BLaER1 (cell line): ENCODE data around the gene C1QTNF5.

Experiments used
- H3K27ac ChIP-seq: shearing (Covaris generic); formaldehyde crosslinking; 2 replicates; pipeline ENCODE4 v1.8.1; 2022
- H3K27me3 ChIP-seq: shearing (Covaris generic); formaldehyde crosslinking; 2 replicates; pipeline ENCODE4 v1.8.1; 2022
- H3K36me3 ChIP-seq: shearing (Covaris generic); formaldehyde crosslinking; 2 replicates; pipeline ENCODE4 v1.8.1; 2022
- H3K4me1 ChIP-seq: shearing (Covaris generic); formaldehyde crosslinking; 2 replicates; pipeline ENCODE4 v1.8.1; 2022
- H3K4me2 ChIP-seq: shearing (Covaris generic); formaldehyde crosslinking; 2 replicates; pipeline ENCODE4 v1.8.1; 2022
- H3K4me3 ChIP-seq: shearing (Covaris generic); formaldehyde crosslinking; 2 replicates; pipeline ENCODE4 v1.8.1; 2022
- H3K9ac ChIP-seq: shearing (Covaris generic); formaldehyde crosslinking; 2 replicates; pipeline ENCODE4 v1.8.1; 2022
- H3K9me3 ChIP-seq: shearing (Covaris generic); formaldehyde crosslinking; 2 replicates; pipeline ENCODE4 v1.8.1; 2022
- H4K20me1 ChIP-seq: shearing (Covaris generic); formaldehyde crosslinking; 2 replicates; pipeline ENCODE4 v1.8.1; 2022
- Cebpa-rat ChIP-seq: shearing (Covaris generic); IDR thresholded peaks from 2 replicates; pipeline ENCODE4 v1.8.1; 2022

C1QTNF5 gene

DNA sequence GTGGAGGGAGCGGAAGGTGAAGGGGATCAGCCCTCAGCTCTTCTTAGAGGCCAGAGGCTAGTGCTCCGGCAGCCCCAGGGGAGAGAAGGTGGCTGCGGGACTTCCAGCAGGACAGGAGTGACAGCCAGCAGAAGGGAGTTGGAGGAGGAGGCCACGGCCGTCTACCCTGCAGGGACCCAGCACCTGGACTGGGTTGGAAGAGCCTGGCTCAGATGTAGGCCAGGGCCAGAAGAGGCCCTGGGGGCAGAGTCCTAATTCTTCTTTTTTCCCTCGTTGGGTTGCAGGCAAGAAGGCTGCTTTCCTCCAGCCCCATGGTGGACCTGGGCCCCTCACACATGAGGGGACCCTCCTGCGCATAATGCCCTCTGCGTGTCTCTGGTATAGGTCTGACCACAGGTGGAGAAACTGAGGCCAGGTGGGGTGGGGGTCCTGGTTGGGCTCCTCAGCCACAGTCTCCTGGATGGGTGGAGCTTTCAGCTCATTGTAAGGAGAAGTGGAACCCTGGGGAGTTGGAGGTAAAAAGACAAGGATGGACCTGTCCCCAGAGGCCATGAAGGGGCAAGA is 21.5 kb downstream of the C1QTNF5 start:
- H3K27ac ChIP-seq, result peak overlapping the region; percentile 89
- H3K9me3 ChIP-seq, result no peaks in the 10 kb centered on the region
- H3K4me3 ChIP-seq, result peak overlapping the region; percentile 80
- H3K27me3 ChIP-seq, result no peaks in the 10 kb centered on the region
- peaks cover 90% of the 10 kb centered on the region for H3K4me1 ChIP-seq
- no peak for TF ChIP-seq Cebpa-rat
- H3K4me2 ChIP-seq, result peak overlapping the region; percentile 99
- H3K36me3 ChIP-seq, result peaks cover 9% of the 10 kb centered on the region
- H3K9ac ChIP-seq, result peak overlapping the region; percentile 72
- peaks cover 24% of the 10 kb centered on the region for H4K20me1 ChIP-seq

DNA sequence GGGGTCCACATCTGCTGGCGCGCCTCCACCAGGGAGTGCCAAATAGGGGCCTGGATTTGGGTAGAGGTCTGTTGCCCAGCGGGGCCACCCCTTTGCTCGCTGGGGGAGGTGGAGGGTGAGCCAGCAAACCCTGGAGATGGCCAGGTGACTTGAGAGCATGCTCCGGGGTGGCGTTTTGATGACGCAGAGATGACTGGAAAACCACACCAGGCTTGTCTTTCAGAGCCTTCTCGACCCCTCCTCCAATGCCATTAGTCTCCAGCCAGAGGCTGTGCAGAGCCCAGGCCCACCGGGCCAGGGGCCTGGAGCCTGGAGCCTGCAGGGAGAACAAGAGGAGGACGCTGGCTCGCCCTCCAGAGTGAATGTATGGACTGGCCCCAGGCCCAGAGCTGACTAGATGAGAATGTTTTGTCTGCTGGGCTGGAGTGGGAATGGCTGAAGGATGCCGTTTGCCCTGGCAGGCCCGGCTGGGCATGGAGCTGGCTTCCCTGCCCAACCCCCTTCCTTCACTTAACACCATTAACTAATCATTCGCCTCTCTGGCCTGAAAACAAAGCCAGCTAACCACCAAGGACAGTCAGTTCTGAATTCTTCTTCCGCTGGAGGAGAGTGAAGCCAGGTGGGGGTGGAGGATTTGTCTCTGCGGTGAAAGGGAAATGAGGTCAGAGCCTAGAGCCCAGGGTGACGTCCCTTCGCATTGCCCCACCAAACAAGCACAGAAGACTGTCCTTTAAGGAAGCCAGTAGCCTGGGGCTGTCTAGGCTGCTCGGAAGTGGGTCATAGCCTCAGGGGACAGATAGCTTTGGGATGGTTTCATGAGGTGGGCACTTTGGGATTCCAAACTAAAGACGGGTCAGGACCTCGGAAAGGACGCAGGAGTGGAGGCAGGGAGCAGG is 22.2 kb downstream of the C1QTNF5 start:
- H3K27me3 ChIP-seq, result no peaks in the 10 kb centered on the region
- TF ChIP-seq Cebpa-rat, result no peak
- peaks cover 16% of the 10 kb centered on the region for H3K36me3 ChIP-seq
- peaks cover 31% of the 10 kb centered on the region for H4K20me1 ChIP-seq
- peak overlapping the region; percentile 89 for H3K27ac ChIP-seq
- H3K4me2 ChIP-seq, result peak overlapping the region; percentile 99
- H3K4me1 ChIP-seq, result peaks cover 85% of the 10 kb centered on the region
- peak overlapping the region; percentile 72 for H3K9ac ChIP-seq
- no peaks in the 10 kb centered on the region for H3K9me3 ChIP-seq
- peak overlapping the region; percentile 80 for H3K4me3 ChIP-seq

DNA sequence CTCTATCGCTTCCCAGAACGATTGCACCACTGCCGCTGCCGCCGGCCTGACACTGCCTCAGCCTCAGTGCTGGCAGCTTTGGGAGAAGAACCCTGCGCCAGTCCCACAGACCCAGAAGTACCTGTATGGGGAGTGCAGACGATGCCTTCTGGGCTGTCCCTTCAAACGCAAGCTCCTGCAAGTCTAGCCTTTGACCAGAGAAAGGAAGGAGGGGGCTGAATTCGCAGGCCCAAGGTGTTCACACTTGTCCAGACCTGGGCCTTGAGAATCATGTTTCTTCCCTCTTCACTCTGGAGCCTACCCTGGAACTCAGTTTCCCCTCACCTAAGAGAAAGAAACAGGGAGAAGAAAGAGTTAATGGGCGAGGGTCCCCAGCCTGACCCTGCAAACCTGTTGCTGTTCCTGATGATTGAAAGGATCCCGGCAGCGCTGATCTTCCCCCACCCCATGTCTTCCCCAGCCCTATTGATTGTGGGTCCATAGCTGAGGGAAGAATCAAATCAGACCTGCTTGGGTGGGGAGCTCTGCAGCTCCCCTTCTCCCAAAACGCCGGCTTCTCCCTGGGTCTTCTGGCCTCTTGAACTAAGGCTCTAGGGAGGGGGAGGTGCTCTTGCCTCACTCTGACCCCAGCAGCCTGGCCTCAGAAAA is 23.0 kb downstream of the C1QTNF5 start:
- peak overlapping the region; percentile 80 for H3K4me3 ChIP-seq
- peak overlapping the region; percentile 99 for H3K4me2 ChIP-seq
- peak overlapping the region; percentile 72 for H3K9ac ChIP-seq
- peak; percentile 49; the same call in 1 of the 2 replicates for TF ChIP-seq Cebpa-rat
- H3K4me1 ChIP-seq, result peaks cover 77% of the 10 kb centered on the region
- peaks cover 39% of the 10 kb centered on the region for H4K20me1 ChIP-seq
- H3K9me3 ChIP-seq, result no peaks in the 10 kb centered on the region
- peaks cover 24% of the 10 kb centered on the region for H3K36me3 ChIP-seq
- H3K27me3 ChIP-seq, result no peaks in the 10 kb centered on the region
- peak overlapping the region; percentile 89 for H3K27ac ChIP-seq

DNA sequence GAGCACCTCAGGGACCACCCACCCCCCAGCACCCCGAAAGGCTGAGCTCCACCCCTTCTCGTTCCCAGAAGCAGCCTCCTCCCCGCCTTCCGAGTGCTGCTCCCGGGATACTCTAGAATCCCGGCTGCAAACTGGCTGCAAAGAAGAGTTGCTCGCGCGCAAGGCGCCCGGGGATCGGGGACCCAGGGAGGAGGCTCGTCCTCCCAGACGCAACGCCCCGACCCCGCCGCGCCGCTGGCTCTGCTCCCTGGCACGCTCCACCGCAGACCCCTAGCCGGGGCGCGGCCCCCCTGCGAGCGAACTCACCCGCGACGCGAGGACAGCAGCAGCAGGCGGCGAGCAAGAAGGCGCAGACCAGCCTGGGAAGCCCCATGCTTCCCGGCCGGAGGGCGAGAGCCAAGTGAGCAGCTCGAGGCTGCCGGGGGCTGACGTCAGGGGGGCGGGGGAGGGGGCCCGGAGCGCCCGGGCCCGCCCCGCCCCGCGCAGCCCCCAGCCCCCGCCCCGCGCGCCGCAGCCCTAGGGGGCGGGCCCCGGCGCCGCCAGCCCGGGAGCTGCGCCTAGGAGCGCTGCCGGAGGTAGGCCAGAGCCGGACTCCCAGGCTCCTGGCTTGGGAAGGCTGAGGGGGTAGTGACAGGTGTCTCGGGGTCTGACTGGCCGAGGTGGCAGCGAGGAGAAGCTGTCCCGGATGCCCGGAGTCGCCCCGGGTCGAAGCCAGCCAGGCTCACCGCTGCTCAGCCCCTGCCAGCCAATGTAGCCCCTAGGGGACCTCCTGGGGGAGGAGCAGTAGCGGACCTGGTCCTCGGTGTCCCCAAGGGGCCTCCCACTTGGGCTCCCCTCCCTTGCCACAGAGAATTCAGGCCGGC is 23.7 kb downstream of the C1QTNF5 start, which contains the start of gene MCAM:
Gene MCAM, minus strand, starts transcription at position 402 of the 863 bp plus-strand sequence. Its CDS starts 29 bp downstream, at position 373.
- TF ChIP-seq Cebpa-rat, result no peak
- Histone ChIP-seq H3K4me2 (peak within 1 kb of the TSS; percentile 99), H3K4me3 (peak within 1 kb of the TSS; percentile 80), H3K4me1 (peaks cover 69% of the 10 kb centered on the region), H4K20me1 (peaks cover 45% of the 10 kb centered on the region), H3K27ac (peak within 1 kb of the TSS; percentile 89), H3K9ac (peak within 1 kb of the TSS; percentile 89), H3K9me3 (no peaks in the 10 kb centered on the region), H3K36me3 (peaks cover 31% of the 10 kb centered on the region), H3K27me3 (no peaks in the 10 kb centered on the region)

DNA sequence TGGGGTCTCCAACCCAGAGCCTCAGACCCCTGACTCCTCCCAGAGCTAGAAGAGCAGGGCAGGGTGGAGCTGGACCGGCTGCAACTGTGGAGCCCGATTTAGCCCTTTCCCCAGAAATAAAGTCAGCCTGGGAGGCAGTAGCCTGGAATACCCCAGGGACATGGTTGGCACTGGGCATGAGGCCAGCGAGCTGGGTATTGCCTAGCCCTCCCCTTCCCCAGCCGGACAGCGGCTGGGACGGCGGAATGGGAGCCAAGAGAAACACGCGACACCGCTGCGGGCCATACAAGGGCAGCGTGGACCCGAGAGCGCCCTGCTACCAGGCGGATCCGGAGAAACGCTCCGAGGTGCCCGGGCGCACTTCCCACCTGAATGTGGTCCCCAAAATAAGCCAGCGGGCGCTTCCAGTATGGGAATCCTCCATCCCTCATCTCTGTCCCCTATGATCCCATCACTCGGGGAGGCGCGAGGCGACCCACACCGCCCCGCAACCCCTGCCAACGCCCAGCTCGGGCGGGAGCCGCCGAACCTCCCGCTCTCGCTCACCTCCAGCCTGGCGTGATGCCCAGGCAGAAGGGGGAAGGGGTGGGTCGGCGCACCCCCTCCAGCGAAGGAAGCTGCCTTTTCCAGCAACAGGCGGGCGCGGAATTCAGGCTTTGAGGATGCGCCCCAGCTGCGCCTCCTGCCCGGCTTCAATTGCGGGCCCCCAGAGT is 24.5 kb downstream of the C1QTNF5 start:
- Histone ChIP-seq H3K36me3 (peaks cover 39% of the 10 kb centered on the region), H3K9me3 (no peaks in the 10 kb centered on the region), H3K4me1 (peaks cover 62% of the 10 kb centered on the region), H3K9ac (peak overlapping the region; percentile 89), H3K27ac (peak overlapping the region; percentile 87), H3K4me3 (peak overlapping the region; percentile 80), H3K27me3 (no peaks in the 10 kb centered on the region), H3K4me2 (peak overlapping the region; percentile 99), H4K20me1 (peaks cover 45% of the 10 kb centered on the region)
- TF ChIP-seq Cebpa-rat, result no peak

DNA sequence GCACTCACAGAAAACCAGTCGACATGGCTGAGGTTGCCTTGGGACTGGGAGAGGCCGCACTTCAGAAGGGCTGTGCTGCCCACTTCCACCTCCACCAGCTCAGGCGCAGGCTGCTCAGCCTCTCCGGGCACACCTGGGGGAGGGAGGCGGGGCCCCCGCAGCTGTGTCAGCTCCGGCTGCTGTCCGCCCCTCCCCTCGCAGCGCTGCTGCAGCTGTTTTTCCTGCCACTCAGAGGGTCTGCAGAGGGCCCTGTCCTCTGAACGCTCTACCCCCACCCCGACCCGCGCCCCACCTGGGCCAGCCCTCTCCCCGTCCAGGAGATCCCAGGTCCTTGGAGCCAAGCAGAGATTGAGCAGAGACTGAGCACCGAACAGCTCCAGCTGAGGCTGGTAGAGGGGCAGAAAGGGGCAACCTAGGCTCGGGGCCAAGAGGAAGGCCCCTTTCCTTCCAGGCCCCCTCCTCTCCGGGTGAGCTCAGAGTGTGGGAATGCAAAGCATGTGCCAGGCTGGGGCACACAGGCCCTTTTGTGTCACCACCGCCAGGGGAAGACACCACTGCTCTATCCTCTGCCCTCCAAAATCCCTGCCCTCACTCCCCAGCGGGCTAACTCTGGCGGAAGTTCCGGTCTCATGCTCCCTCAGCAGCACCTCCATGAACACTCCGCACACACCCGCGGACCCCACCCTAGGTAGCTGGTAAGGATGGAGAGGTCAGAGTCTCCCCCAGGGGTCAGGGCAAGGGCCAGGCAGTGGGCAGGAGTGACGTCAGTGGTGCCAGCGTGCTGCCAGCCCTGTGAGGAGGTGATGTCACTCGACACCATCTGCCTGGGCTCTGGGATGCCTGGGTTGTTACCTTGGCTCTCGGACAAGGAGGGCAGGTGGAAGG is 25.3 kb downstream of the C1QTNF5 start:
- H3K4me2 ChIP-seq, result peak overlapping the region; percentile 99
- peak overlapping the region; percentile 87 for H3K27ac ChIP-seq
- peak overlapping the region; percentile 80 for H3K4me3 ChIP-seq
- no peak for TF ChIP-seq Cebpa-rat
- peaks cover 47% of the 10 kb centered on the region for H3K36me3 ChIP-seq
- H3K9me3 ChIP-seq, result no peaks in the 10 kb centered on the region
- H3K9ac ChIP-seq, result peak overlapping the region; percentile 89
- peaks cover 54% of the 10 kb centered on the region for H3K4me1 ChIP-seq
- H3K27me3 ChIP-seq, result no peaks in the 10 kb centered on the region
- peaks cover 48% of the 10 kb centered on the region for H4K20me1 ChIP-seq

DNA sequence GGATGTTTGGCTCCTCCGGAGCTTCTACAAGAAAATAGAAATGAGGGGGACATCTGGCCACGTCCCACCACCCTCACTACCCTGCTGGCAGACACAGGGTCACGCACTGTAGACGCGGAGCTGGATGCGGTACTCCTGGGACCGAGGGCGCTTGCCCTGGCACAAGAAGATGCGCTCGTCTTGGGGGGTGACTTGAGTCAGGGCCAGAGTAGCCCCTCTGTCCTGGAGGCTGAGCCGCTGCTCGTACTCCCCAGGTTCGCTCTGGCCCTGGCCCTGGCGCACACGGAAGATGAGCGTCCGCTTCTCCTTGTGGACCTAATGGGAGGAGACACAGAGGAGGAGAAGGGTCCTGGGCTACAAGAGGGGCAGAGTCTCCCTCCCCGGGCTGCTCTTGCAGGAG is 26.0 kb downstream of the C1QTNF5 start:
- no peaks in the 10 kb centered on the region for H3K27me3 ChIP-seq
- H3K27ac ChIP-seq, result peak overlapping the region; percentile 87
- peak overlapping the region; percentile 99 for H3K4me2 ChIP-seq
- peaks cover 47% of the 10 kb centered on the region for H3K4me1 ChIP-seq
- H3K9ac ChIP-seq, result peak overlapping the region; percentile 89; the same call in 1 of the 2 replicates
- H3K36me3 ChIP-seq, result peaks cover 54% of the 10 kb centered on the region
- no peaks in the 10 kb centered on the region for H3K9me3 ChIP-seq
- TF ChIP-seq Cebpa-rat, result no peak
- H4K20me1 ChIP-seq, result peaks cover 54% of the 10 kb centered on the region
- H3K4me3 ChIP-seq, result peak overlapping the region; percentile 80

DNA sequence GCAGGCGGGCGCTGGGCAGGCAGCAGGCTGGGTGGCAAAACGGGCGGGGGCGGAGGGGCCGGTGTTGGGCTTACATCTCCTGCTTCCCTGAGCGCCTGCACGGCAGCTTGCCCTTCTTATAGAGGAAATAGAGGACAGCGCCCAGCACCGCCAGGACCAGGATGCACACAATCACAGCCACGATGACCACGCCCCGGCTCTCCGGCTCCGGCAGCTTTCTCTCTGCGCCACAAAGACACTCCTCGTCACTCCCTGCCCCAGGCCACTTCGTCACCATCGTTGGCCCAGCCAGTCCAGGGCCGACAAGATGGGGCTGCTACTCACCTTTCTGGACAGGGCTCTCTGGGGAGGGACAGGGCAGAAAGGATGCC is 30.0 kb downstream of the C1QTNF5 start:
- H4K20me1 ChIP-seq, result peaks cover 49% of the 10 kb centered on the region
- no peak overlapping the region for H3K4me2 ChIP-seq
- no peak overlapping the region for H3K4me3 ChIP-seq
- H3K36me3 ChIP-seq, result peaks cover 79% of the 10 kb centered on the region
- no peak overlapping the region for H3K9ac ChIP-seq
- H3K27me3 ChIP-seq, result no peaks in the 10 kb centered on the region
- no peaks in the 10 kb centered on the region for H3K9me3 ChIP-seq
- H3K4me1 ChIP-seq, result peaks cover 36% of the 10 kb centered on the region
- no peak for TF ChIP-seq Cebpa-rat
- no peak overlapping the region for H3K27ac ChIP-seq
